ENCODE results near the gene KNDC1. TPM values are rescaled to one million over a fixed set of nuclear protein-coding genes. Genes with fewer than 3 reads are reported as not detected.
"Not testable (repeated sequence)": the region's sequence is repeated elsewhere in the genome, so short reads cannot be mapped to it uniquely, and the experiment has no call there.

KNDC1 gene
- polyA plus RNA-seq, 5 donors: 2.5 to 4.9 (median 4.3) TPM

GRCh38 chr10:133162178-133162909 is 2.3 kb downstream of the KNDC1 start:
- no peak for DNase-seq

- DNase-seq: no peak
Observed at GRCh38 chr10:133162910-133163856, 3.2 kb downstream of the KNDC1 start.

- no peak for DNase-seq
Observed at GRCh38 chr10:133163889-133164815, 4.1 kb downstream of the KNDC1 start.

GRCh38 chr10:133164816-133165555 is 5.0 kb downstream of the KNDC1 start:
- DNase-seq: no peak

- DNase-seq: no peak
Observed at GRCh38 chr10:133165556-133166503, 5.8 kb downstream of the KNDC1 start.

DNA sequence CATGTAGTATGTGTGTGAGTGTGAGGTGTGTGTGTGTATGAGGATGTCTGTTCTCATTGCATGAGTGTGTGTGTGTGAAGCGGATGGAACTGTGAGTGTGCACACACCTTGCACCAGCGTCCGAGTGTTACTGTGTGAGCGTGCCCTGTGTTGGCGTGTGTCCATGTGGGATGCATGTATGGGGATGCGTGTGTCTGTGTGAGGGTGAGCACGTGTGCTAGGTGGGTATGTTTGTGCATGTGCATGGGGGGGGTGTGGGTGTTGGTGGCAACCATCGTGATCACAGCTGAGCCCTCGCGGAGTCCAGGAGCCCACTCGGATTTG is 6.4 kb downstream of the KNDC1 start:
- DNase-seq: no peak

DNA sequence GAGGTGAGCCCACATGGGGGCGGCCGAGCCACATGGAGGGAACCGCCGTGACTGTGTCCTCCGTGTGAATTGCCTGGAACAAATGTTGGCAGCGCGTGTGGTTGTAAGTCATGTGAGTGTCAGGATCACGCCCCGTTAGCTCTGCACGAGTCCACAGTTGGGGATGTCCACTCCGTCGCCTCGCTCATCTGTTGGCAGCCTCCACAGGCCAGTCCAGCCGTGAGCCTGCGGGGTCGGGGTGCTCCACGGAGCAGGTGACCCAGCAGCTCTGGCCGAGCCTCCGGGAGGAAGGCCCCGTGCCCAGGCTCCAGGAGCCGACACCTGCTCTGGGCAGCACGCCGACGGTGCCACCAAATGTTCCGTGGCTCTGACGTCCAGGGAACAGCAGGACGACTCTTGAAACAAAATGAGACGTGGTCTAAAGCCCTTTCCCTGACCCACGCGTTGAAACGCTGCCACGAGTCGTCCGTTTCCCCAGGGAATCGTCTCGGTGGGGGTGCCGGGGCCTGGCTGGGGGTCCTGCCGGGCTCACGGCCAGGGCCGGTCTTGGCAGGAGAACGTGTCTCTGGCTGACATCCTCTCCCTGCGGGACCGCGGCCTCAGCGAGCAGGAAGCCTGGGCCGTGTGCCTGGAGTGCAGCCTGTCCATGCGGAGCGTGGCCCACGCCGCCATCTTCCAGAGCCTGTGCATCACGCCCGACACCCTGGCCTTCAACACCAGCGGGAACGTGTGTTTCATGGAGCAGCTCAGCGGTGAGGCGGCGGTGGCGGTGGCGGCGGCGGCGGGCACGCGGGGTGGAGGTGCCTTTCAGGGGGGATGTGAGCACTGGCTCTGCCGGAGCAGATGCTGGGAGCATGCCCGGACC is 7.0 kb downstream of the KNDC1 start:
- peak in 1 of 2 donors; percentile 30 for DNase-seq

DNA sequence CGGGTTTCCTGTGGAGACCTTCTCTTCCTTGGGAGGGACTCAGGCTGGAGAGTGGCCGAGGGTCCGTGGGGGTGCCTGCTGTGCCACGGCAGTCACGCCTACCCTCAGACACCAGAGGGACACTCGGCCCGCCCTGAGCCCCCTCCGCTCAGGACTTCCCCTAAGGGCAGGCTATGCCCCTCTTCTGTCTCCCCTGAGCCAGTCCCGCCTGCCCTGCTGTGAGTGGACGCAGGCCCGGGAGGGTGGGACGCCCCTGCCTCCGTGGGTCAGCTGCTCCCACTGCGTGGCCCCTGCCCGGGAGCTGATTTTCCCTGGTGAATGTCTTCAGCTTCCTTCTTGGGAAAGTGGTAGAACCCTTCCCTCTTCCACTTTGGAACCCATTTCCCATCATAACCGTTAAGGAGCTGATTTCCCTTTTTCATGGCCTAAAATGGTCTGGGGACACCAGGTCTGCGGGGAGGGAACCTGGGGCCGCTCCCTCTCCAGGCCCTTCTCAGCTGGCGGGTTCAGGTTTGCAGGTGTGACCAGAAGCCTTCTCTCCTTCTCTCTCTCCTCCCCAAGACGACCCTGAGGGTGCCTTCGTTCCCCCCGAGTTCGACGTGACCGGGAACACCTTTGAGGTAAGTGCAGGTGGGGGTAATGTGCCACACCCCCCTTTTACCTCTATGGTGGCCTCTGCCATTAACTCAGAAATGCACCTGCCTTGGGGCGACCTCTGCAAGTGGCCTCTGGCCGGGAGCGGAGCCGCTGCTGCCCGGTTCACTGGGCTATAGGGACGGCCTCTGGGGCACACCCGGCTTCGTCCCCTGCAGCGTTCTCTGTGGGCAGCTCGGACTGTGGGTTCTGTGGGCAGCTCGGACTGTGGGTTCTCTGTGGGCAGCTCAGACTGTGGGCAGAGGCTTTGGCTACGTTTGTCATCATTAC is 7.9 kb downstream of the KNDC1 start:
- no peak for DNase-seq

GRCh38 chr10:133168617-133169031 is 8.6 kb downstream of the KNDC1 start:
- no peak for DNase-seq

DNA sequence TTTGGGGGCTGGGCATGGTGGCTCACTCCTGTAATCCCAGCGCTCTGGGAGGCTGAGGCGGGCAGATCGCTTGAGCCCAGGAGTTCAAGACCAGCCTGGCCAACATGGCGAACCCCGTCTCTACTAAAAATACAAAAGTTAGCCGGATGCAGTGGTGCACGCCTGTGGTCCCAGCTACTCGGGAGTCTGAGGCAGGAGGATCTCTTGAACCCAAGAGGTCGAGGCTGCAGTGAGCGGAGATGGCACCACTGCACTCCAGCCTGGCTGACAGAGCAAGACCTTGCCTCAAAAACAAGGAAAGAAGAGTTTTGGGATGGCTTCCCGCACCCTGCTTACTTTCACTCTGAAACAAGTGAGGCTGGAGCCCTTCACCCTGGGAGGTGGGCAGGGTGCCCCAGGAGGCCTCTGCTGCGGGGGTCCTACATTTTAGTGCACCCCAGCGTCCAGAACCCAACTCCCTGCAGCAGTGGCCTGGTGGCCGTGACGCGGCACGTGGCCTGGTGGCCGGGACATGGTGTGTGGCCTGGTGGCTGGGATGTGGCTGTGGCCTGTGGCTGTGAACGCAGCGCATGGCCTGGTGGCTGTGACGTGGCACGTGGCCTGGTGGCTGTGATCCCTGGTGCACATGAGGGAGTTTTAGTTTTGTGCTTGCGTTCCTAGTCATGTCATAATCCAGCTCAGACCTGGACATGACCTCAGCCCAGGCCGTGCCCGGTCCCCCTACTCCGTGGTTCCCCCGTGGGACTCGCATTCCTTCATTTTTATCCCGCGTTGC is 9.3 kb downstream of the KNDC1 start:
- DNase-seq: no peak

DNA sequence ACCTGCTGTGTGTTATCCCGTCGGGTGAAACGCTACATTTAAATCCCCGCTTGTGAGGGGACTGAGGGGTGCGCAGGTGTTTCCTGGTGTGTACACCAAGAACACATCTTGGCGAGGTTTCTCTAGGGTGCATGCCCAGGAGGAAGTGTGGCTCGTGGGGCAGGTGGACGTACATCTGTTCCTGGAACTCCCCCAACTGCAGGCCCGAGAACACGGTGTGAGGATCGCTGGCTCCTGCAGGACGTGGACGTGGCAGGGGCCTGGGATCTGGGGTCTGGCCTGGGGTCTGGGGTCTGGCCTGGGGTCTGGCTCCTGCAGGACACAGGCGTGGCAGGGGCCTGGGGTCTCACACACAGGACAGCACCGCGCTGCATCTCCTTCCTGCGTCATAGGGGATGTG is 10.1 kb downstream of the KNDC1 start:
- no peak for DNase-seq

DNA sequence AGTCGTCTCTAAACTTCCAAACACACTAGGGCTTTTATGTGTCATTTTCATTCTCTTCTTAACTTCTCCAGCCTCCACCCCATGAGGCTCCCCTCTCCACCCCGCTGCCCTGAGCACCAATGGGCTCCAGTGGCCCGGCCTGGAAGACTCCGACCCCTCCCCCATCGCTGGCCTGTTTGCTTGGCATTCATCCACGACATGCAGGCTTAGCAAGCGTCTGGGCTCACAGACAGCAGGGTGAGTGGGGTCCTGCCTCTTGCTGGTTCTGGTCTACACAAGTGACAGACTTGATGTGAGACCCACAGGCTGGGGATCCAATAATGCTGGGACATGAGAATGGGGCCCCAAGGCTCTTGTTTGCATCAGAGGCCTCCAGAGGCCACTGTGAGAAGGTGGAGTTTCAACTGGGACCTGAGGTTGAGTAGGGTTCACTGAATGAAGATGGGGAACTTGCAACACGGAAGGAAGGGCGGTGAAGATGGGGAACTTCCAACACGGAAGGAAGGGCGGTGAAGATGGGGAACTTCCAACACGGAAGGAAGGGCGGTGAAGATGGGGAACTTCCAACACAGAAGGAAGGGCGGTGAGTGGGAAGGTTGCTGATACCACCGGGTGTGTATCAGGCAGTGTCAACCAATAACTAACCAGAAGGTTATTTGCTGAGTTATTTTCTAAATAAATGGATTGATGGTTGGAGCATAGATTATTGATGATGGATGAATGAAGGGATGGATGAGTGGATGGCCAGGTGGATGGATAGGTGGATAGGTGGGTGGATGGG is 14.0 kb downstream of the KNDC1 start:
- DNase-seq: no peak

DNA sequence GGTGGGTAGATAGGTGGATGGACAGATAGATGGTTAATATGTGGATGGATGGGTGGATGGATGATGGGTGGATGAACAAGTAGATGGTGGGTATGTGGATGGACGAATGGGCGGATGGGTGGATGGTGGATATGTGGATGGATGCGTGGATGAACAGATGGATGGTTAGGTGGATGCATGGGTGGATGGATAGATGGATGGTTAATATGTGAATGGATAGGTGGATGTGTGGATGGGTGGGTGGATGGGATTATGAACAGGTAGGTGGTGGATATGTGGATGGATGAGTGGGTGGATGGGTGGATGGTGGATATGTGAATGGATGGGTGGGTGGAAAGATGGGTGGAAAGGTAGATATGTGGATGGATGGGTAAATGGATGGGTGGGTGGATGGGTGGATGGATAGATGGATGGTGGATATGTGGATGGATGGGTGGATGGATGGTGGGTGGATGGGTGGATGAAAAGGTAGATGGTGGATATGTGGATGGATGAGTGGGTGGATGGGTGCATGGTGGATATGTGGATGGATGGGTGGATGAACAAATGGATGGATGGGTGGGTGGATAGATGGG is 14.8 kb downstream of the KNDC1 start:
- DNase-seq: no peak

DNA sequence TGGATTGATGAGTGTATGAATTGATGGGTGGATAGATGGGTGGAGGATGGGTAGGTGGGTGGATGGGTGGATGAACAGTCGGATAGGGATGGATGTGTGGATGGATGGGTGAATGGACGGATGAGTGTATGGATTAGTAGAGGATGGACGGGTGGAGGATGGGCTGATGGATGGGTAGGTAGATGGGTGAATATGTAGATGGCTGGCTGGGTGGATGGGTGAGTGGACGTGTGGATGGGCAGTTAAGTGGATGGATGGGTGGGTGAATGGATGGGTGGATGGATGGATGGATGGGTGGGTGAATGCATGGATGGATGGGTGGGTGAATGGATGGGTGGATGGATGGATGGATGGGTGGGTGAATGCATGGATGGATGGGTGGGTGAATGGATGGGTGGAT is 15.6 kb downstream of the KNDC1 start:
- DNase-seq: not testable (repeated sequence)

- DNase-seq: no peak
Observed at GRCh38 chr10:133176546-133176945, 16.5 kb downstream of the KNDC1 start.
